ENCODE results near the gene HIGD2A. TPM values are rescaled to one million over a fixed set of nuclear protein-coding genes. Genes with fewer than 3 reads are reported as not detected.

Gene HIGD2A
- total and polyA plus RNA-seq, 10 of the 15 experiments (the other 5 are each of a cell fraction or from before 2014, with no cell fraction given), result 152 to 348 (median 194) TPM

- ChIA-PET SMC1A (ENCODE audit: uncharacterized antibody, unreplicated experiment) (interaction anchor here (0.7 to 2.6 kb wide), 2 partner anchors 11 to 17 kb away, joined by 4 to 6 read pairs; no protein-coding TSS in a partner anchor), POLR2A (no interaction called here), CTCF (no interaction called here), RAD21 (ENCODE audit: unreplicated experiment) (no interaction called here)
- Histone ChIP-seq H3K79me2 (ENCODE audit: control insufficient read depth, insufficient read depth, low read length) (no peaks in the 10 kb centered on the region), H2AFZ (ENCODE audit: control insufficient read depth, low read depth, low read length) (no peak overlapping the region), H3K4me1 (ENCODE audit: control insufficient read depth, insufficient read depth, low read length) (no peaks in the 10 kb centered on the region; the same call in 1 of the 2 replicates), H3K4me3 (no peak overlapping the region), H3K9me3 (replicated peaks; ENCODE audit: control insufficient read depth, insufficient read depth, low read length) (no peaks in the 10 kb centered on the region), H3K36me3 (ENCODE audit: control insufficient read depth in 2 of 2, insufficient read depth in 2 of 2, low read length in 1 of 2) (peaks cover 0 to 3% of the 10 kb centered on the region in 2 experiments; a peak in 1 of 4 replicates), H3K27ac (ENCODE audit: control insufficient read depth, insufficient read depth) (no peak overlapping the region), H4K20me1 (ENCODE audit: control insufficient read depth, insufficient read depth) (no peaks in the 10 kb centered on the region), H3K9ac (ENCODE audit: control insufficient read depth, insufficient read depth, low read length) (no peak overlapping the region), H3K27me3 (replicated peaks in 1 of 2; ENCODE audit: control insufficient read depth in 2 of 2, insufficient read depth in 2 of 2, low read length in 1 of 2) (no peaks in the 10 kb centered on the region), H3K4me2 (ENCODE audit: control insufficient read depth, insufficient read depth) (no peak overlapping the region)
- FAIRE-seq (no peak), DNase-seq (ENCODE audit: low read depth, low spot score) (no peak), ATAC-seq (no peak)
- in situ Hi-C loops (cut with MboI), result no loop called here
- intact Hi-C loops (cut with micrococcal nuclease; ENCODE audit: unreplicated experiment), result no loop called here
- BruUV-seq (replicated peaks), result no TSS peak
- TF ChIP-seq PRDM15 (CRISPR knock-in tag; IDR thresholded peaks at IDR 0.05), result no peak
- TF ChIP-seq SMAD1 (IDR thresholded peaks at IDR 0.05; ENCODE audit: low read depth, partially characterized antibody), result no peak
- TF ChIP-seq POLR2AphosphoS2 (IDR thresholded peaks at IDR 0.05; ENCODE audit: low read depth, low read length), result no peak
- TF ChIP-seq CTCF (IDR thresholded peaks at IDR 0.05 in 2 of 3, conservative IDR thresholded peaks at IDR 0.05 in 1 of 3; ENCODE audit: control insufficient read depth in 2 of 3, extremely low read depth in 1 of 3, insufficient read depth in 1 of 3, low read depth in 3 of 3, low read length in 3 of 3), result no peak
- no peak for TF ChIP-seq FOXM1 (IDR thresholded peaks at IDR 0.05; ENCODE audit: low read depth, low read length)
- WGBS (ENCODE audit: insufficient coverage, insufficient replicate concordance, low lambda C conversion rate, missing lambda C conversion rate), result 93% methylated on average over 11 of the region's 13 CpGs
Observed at GRCh38 chr5:176368726-176369125, 19.8 kb upstream of the HIGD2A start.
